Gastroesophageal sphincter (tissue), 3 donors: ENCODE measurements around the gene SZT2.

ENCODE experiments used
- POLR2AphosphoS5 ChIP-seq: sonication (generic); formaldehyde crosslinking; IDR thresholded peaks from one replicate; pipeline ENCODE4 v1.6.1; 2017; ENCODE audit warnings: antibody characterized with exemption
- TF ChIP-seq, protein P1 (sequence below), 4 experiments: fragments of 200-600 bp in 2 of 4; fragments of 450-650 bp in 2 of 4; sonication (generic) in 1 of 4; IDR thresholded peaks; one replicate each; pipeline ENCODE4 v1.5.1; 2017 to 2019; ENCODE audit warnings: antibody characterized with exemption in 4 of 4, mild to moderate bottlenecking in 2 of 4, moderate library complexity in 2 of 4

- TF ChIP-seq, protein P1, sequence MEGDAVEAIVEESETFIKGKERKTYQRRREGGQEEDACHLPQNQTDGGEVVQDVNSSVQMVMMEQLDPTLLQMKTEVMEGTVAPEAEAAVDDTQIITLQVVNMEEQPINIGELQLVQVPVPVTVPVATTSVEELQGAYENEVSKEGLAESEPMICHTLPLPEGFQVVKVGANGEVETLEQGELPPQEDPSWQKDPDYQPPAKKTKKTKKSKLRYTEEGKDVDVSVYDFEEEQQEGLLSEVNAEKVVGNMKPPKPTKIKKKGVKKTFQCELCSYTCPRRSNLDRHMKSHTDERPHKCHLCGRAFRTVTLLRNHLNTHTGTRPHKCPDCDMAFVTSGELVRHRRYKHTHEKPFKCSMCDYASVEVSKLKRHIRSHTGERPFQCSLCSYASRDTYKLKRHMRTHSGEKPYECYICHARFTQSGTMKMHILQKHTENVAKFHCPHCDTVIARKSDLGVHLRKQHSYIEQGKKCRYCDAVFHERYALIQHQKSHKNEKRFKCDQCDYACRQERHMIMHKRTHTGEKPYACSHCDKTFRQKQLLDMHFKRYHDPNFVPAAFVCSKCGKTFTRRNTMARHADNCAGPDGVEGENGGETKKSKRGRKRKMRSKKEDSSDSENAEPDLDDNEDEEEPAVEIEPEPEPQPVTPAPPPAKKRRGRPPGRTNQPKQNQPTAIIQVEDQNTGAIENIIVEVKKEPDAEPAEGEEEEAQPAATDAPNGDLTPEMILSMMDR (IDR thresholded peaks at IDR 0.05): no peak
- no peak for TF ChIP-seq POLR2AphosphoS5
Measured at GRCh38 chr1:43440358-43440757, 50.7 kb downstream of the SZT2 start.
